K562 (cell line): Measurements from ENCODE around the gene TUBA1A. TPM values are rescaled to one million over a fixed set of nuclear protein-coding genes. Genes with fewer than 3 reads are reported as not detected.

Experiments used
- ATF7 ChIP-seq: fragments of 450-650 bp; IDR thresholded peaks from 2 replicates; pipeline ENCODE4 v1.7.1; 2014; ENCODE audit warnings: mild to moderate bottlenecking, moderate library complexity
- CBX3 ChIP-seq, 2 experiments: IDR thresholded peaks; 1 replicate in 1 of 2; 2 replicates in 1 of 2; pipeline ENCODE4 v1.6.1; 2012; ENCODE audit warnings: inconsistent platforms in 2 of 2, low read length in 2 of 2, borderline replicate concordance in 1 of 2, control low read depth in 1 of 2
- COPS2 ChIP-seq: fragments of 450-650 bp; conservative IDR thresholded peaks from 2 replicates; pipeline ENCODE4 v1.6.1; 2016; ENCODE audit warnings: mild to moderate bottlenecking, moderate library complexity
- CREB1 ChIP-seq, 2 experiments: sonication (generic) in 1 of 2; formaldehyde crosslinking in 1 of 2; IDR thresholded peaks; 2 replicates each; pipeline versions ENCODE4 v1.6.1 to v1.8.0; 2012 to 2022; ENCODE audit warnings: inconsistent platforms in 1 of 2, mild to moderate bottlenecking in 1 of 2, missing genetic modification reagents in 1 of 2, moderate library complexity in 1 of 2
- HMG20B ChIP-seq: fragments of 250-450 bp; sonication (Bioruptor Pico); IDR thresholded peaks from 2 replicates; pipeline ENCODE4 v1.5.0; 2021; ENCODE audit warnings: mild to moderate bottlenecking
- MEF2D ChIP-seq: conservative IDR thresholded peaks from 2 replicates; pipeline ENCODE4 v1.6.1; 2016; ENCODE audit warnings: low read depth, missing genetic modification characterization, missing compliant biosample characterization
- MTA1 ChIP-seq: fragments of 450-650 bp; IDR thresholded peaks from 2 replicates; pipeline ENCODE4 v1.6.1; 2017; ENCODE audit warnings: borderline replicate concordance
- POLR2AphosphoS5 ChIP-seq: IDR thresholded peaks from 2 replicates; pipeline ENCODE4 v1.6.1; 2011; ENCODE audit warnings: mild to moderate bottlenecking, low read depth, low read length, moderate library complexity; ENCODE audit not compliant: control insufficient read depth, insufficient read depth
- PTRF ChIP-seq: fragments of 450-650 bp; IDR thresholded peaks from 2 replicates; pipeline ENCODE4 v1.6.1; 2016; ENCODE audit warnings: mild to moderate bottlenecking, missing genetic modification characterization, missing compliant biosample characterization
- RHOXF2B ChIP-seq: fragments of 250-450 bp; sonication (Bioruptor Pico); conservative IDR thresholded peaks from 2 replicates; pipeline ENCODE4 v1.5.1; 2021
- SIN3A ChIP-seq, 2 experiments: fragments of 150-350 bp in 1 of 2; IDR thresholded peaks; 2 replicates each; pipeline ENCODE4 v1.6.1; 2011 to 2016; ENCODE audit warnings: borderline replicate concordance in 2 of 2, low read depth in 2 of 2, low read length in 2 of 2, mild to moderate bottlenecking in 2 of 2, moderate library complexity in 2 of 2; ENCODE audit not compliant: control insufficient read depth in 1 of 2
- TARDBP ChIP-seq: fragments of 450-650 bp; IDR thresholded peaks from 2 replicates; pipeline ENCODE4 v1.6.1; 2016
- XRCC4 ChIP-seq: IDR thresholded peaks from one replicate; pipeline ENCODE4 v1.6.1; 2011; ENCODE audit not compliant: insufficient read depth, insufficient read length; ENCODE audit errors: extremely low read depth
- ZNF143 ChIP-seq: sonication (generic); formaldehyde crosslinking; IDR thresholded peaks from 2 replicates; pipeline ENCODE4 v1.9.0; 2022; ENCODE audit warnings: mild to moderate bottlenecking, missing genetic modification reagents
- ZNF174 ChIP-seq: fragments of 250-450 bp; sonication (Bioruptor Pico); IDR thresholded peaks from 2 replicates; pipeline ENCODE4 v1.4.0; 2020; ENCODE audit warnings: mild to moderate bottlenecking
- ZNF717 ChIP-seq: fragments of 250-450 bp; sonication (Bioruptor Pico); IDR thresholded peaks from 2 replicates; pipeline ENCODE4 v1.5.0; 2021
- ZNF780A ChIP-seq: fragments of 250-450 bp; sonication (Bioruptor Pico); IDR thresholded peaks from 2 replicates; pipeline ENCODE4 v1.5.0; 2021; ENCODE audit warnings: mild to moderate bottlenecking
- polyA plus RNA-seq, 8 experiments: library from polyadenylated mRNA; depleted of rRNA in 4 of 8; stranded (reverse) in 5 of 8; unstranded in 3 of 8; fragments of >200 nt; fragmentation: Nextera tagmentation in 2 of 8; fragmentation: Illumina TruSeq in 1 of 8; extraction: Ambion mirVana in 2 of 8; extraction: Trizol in 1 of 8; gene quantifications; 2 replicates each; pipeline versions ENCODE4 v1.2.1 to v1.2.3, GENCODE V29; 2011 to 2014; ENCODE audit warnings: inconsistent platforms in 1 of 8, missing spikeins in 1 of 8
- total RNA-seq, 7 experiments: library from RNA; depleted of rRNA in 6 of 7; stranded (reverse); fragments of >200 nt in 6 of 7; fragmentation: Illumina TruSeq in 2 of 7; extraction: Trizol in 2 of 7; gene quantifications; 2 replicates each; pipeline versions ENCODE4 v1.2.1 to v1.2.3, GENCODE V29; 2011 to 2021; ENCODE audit warnings: low replicate concordance in 1 of 7
- TF ChIP-seq, protein P1 (sequence below), 2 experiments: fragments of 450-650 bp in 1 of 2; IDR thresholded peaks; 2 replicates each; pipeline ENCODE4 v1.6.1; 2011 to 2017; ENCODE audit warnings: low read depth in 2 of 2, antibody characterized with exemption in 1 of 2, borderline replicate concordance in 1 of 2, low read length in 1 of 2, mild to moderate bottlenecking in 1 of 2, mixed read lengths in 1 of 2; ENCODE audit not compliant: control insufficient read depth in 1 of 2
- TF ChIP-seq, protein P2 (sequence below): fragments of 450-650 bp; IDR thresholded peaks from one replicate; pipeline ENCODE4 v1.6.1; 2018; ENCODE audit warnings: mild to moderate bottlenecking, moderate library complexity; ENCODE audit not compliant: partially characterized antibody
- TF ChIP-seq, protein P3 (sequence below): IDR thresholded peaks from 2 replicates; pipeline ENCODE4 v1.6.1; 2012; ENCODE audit warnings: low read depth, low read length, improper control_type of control experiment, borderline replicate concordance
- TF ChIP-seq, protein P4 (sequence below): fragments of 450-650 bp; conservative IDR thresholded peaks from 2 replicates; pipeline ENCODE4 v1.6.1; 2016; ENCODE audit warnings: missing genetic modification characterization, low read depth, mild to moderate bottlenecking, missing compliant biosample characterization, moderate library complexity

TUBA1A gene
- total and polyA plus RNA-seq, 9 of the 15 experiments (the other 6 are each of a cell fraction or from before 2014, with no cell fraction given): 7.4 to 45.1 (median 11.9) TPM

DNA sequence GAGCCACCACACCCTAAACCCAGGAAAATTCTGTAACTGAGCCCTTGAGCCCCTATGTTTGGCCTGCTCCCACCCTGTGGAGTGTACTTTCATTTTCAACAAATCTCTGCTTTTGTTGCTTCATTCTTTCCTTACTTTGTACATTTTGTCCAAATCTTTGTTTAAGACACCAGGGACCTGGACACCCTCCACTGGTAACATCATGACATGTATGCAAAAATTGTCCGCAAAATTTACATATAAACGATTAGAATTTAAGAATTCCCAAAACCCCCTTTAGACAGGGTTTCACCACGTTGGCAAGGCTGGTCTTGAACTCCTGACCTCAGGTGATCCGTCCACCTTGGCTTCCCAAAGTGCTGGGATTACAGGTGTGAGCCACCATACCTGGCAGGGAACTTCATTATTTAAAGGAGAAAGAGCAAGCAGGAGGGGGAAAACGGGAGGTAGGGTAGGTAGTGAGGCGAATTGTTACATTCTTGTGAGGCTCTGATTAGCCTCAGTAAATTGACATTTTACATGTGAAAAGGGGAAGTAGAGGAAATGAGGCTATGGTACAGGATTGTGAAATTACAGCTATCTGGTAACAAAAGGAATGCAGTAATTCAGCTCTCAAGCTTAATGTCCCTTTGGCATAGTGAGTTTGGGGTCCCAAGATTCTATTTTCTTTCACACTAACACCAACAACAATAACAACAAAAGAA lies 27.6 kb downstream of the TUBA1A start (continued):
- TF ChIP-seq, protein P1, sequence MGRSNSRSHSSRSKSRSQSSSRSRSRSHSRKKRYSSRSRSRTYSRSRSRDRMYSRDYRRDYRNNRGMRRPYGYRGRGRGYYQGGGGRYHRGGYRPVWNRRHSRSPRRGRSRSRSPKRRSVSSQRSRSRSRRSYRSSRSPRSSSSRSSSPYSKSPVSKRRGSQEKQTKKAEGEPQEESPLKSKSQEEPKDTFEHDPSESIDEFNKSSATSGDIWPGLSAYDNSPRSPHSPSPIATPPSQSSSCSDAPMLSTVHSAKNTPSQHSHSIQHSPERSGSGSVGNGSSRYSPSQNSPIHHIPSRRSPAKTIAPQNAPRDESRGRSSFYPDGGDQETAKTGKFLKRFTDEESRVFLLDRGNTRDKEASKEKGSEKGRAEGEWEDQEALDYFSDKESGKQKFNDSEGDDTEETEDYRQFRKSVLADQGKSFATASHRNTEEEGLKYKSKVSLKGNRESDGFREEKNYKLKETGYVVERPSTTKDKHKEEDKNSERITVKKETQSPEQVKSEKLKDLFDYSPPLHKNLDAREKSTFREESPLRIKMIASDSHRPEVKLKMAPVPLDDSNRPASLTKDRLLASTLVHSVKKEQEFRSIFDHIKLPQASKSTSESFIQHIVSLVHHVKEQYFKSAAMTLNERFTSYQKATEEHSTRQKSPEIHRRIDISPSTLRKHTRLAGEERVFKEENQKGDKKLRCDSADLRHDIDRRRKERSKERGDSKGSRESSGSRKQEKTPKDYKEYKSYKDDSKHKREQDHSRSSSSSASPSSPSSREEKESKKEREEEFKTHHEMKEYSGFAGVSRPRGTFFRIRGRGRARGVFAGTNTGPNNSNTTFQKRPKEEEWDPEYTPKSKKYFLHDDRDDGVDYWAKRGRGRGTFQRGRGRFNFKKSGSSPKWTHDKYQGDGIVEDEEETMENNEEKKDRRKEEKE (IDR thresholded peaks at IDR 0.05; ENCODE audit: borderline replicate concordance in 1 of 2, control insufficient read depth in 1 of 2, low read depth in 2 of 2, low read length in 1 of 2): peak in 1 of 2 experiments; percentile 84; a peak in 2 of 4 replicates
- no peak for TF ChIP-seq ATF7
- TF ChIP-seq, protein P2, sequence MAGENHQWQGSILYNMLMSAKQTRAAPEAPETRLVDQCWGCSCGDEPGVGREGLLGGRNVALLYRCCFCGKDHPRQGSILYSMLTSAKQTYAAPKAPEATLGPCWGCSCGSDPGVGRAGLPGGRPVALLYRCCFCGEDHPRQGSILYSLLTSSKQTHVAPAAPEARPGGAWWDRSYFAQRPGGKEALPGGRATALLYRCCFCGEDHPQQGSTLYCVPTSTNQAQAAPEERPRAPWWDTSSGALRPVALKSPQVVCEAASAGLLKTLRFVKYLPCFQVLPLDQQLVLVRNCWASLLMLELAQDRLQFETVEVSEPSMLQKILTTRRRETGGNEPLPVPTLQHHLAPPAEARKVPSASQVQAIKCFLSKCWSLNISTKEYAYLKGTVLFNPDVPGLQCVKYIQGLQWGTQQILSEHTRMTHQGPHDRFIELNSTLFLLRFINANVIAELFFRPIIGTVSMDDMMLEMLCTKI: no peak
- TF ChIP-seq MTA1: no peak
- no peak for TF ChIP-seq HMG20B (CRISPR knock-in tag)
- no peak for TF ChIP-seq CREB1 (IDR thresholded peaks at IDR 0.05)
- TF ChIP-seq CREB1 (CRISPR knock-in tag; IDR thresholded peaks at IDR 0.05): no peak
- TF ChIP-seq POLR2AphosphoS5: peak; percentile 59
- no peak for TF ChIP-seq MEF2D (tag)
- TF ChIP-seq PTRF (tag): no peak
- no peak for TF ChIP-seq ZNF717 (CRISPR knock-in tag)
- TF ChIP-seq TARDBP: no peak
- TF ChIP-seq CBX3 (IDR thresholded peaks at IDR 0.05; ENCODE audit: borderline replicate concordance in 1 of 2, low read length in 2 of 2): no peak
- no peak for TF ChIP-seq ZNF780A
- TF ChIP-seq, protein P3, sequence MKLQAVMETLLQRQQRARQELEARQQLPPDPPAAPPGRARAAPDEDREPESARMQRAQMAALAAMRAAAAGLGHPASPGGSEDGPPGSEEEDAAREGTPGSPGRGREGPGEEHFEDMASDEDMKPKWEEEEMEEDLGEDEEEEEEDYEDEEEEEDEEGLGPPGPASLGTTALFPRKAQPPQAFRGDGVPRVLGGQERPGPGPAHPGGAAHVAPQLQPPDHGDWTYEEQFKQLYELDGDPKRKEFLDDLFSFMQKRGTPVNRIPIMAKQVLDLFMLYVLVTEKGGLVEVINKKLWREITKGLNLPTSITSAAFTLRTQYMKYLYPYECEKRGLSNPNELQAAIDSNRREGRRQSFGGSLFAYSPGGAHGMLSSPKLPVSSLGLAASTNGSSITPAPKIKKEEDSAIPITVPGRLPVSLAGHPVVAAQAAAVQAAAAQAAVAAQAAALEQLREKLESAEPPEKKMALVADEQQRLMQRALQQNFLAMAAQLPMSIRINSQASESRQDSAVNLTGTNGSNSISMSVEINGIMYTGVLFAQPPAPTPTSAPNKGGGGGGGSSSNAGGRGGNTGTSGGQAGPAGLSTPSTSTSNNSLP: no peak
- TF ChIP-seq RHOXF2B (CRISPR knock-in tag): no peak
- TF ChIP-seq, protein P4, sequence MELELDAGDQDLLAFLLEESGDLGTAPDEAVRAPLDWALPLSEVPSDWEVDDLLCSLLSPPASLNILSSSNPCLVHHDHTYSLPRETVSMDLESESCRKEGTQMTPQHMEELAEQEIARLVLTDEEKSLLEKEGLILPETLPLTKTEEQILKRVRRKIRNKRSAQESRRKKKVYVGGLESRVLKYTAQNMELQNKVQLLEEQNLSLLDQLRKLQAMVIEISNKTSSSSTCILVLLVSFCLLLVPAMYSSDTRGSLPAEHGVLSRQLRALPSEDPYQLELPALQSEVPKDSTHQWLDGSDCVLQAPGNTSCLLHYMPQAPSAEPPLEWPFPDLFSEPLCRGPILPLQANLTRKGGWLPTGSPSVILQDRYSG (tag): no peak
- no peak for TF ChIP-seq ZNF174 (CRISPR knock-in tag)
- TF ChIP-seq SIN3A (IDR thresholded peaks at IDR 0.05; ENCODE audit: borderline replicate concordance in 2 of 2, control insufficient read depth in 1 of 2, low read depth in 2 of 2, low read length in 2 of 2): 0 out of 4 replicates have a peak, but pooled peaks of 1 of the 2 experiments have one; percentile 13
- no peak for TF ChIP-seq ZNF143
- no peak for TF ChIP-seq XRCC4
- TF ChIP-seq COPS2: no peak
